Iris pigment epithelial cell (primary cell): Measurements from ENCODE around the gene OTUD3.
A peak's percentile ranks its signal among the peaks of the same experiment; 100 is the strongest.
"Not testable (repeated sequence)": the region's sequence is repeated elsewhere in the genome, so short reads cannot be mapped to it uniquely, and the experiment has no call there.

Source experiments
- DNase-seq: peaks from one replicate; pipeline ENCODE4 v3.0.0-alpha.2; 2011; ENCODE audit warnings: low read depth

Gene OTUD3

GRCh38 chr1:19920132-19920710 is 38.0 kb downstream of the OTUD3 start:
- no peak for DNase-seq

DNA sequence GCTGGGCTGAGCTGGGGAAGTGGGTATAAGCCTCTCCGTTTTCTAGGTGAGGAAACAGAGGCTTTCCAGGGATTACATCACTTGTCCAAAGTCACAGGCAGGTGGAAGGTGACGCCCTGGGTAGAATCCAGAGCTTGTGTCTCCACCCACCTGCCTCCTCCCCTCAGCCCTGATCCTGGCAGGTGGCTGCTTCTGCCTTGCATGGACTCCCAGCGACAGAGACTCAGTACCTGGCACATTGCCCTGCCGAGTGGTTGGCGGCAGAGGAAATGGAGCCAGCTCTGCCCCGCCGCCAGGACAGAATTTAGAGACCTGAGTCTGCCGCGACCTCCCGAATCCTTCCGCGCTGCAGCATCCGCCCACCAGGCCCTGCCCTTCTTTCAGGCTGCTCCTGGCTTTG is 39.1 kb downstream of the OTUD3 start:
- no peak for DNase-seq

GRCh38 chr1:19922015-19922688 is 40.0 kb downstream of the OTUD3 start:
- DNase-seq: no peak

GRCh38 chr1:19923137-19923952 is 41.1 kb downstream of the OTUD3 start, which contains the start of gene PLA2G2E:
PLA2G2E (minus strand) TSS chr1:19923617; CDS start chr1:19923559, 58 bp downstream.
- no peak for DNase-seq

DNA sequence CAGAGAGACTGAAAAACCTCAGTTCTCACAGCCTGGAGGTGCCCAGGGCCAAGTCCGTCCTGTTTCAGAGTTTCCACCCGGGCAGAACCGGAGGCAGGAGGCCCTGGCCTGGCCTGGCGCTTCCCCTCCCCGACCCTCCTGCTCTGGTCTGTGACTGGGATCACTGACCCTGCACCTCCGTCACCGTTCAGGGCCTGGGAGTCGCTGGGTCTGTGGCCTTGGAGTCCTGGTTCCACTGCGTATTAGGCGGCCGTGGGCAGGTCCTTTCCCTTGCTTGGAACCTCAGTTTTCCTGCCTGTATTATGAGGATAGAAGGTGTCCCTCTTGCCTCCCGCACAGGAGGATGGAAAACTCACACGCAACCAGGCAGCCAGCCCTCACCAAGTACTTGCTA is 41.8 kb downstream of the OTUD3 start:
- DNase-seq: no peak

DNA sequence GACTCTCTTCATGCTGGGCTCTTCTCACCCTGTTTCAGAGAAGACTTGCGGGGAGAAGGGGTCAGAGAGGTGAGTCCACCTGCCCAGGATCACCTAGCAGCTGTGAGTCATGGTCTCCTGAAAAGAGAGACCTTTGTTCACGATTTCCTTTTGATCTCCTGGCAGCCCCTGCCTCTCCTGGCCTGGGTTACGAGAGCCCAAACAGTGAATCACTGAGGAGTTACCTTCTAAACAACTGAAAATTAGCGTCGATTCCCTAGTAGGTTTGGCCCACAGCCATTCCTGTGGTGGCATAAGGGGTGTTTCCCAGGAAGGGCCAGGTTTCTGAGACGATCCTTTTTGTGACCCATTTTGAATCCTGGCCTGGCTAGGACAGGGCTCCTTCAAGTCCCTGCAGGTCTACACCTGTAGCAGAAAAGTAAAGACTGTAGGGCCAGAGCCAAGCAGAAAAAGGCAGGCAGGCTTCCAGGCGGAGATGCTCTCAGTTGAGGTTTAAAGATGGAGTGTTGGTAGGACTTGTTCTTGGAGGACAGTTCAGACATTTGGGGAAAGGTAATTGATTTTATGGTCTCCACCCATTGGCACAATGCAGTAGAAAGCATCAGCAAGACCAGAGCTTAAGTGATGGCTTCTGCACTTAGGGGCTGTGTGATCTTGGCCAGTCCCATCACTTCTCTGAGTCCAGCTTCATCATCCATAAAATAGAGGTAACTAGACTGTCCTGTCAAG is 43.3 kb downstream of the OTUD3 start:
- no peak for DNase-seq

GRCh38 chr1:19926296-19927129 is 44.3 kb downstream of the OTUD3 start:
- DNase-seq: no peak

GRCh38 chr1:19927130-19927421 is 44.9 kb downstream of the OTUD3 start:
- not testable (repeated sequence) for DNase-seq

DNA sequence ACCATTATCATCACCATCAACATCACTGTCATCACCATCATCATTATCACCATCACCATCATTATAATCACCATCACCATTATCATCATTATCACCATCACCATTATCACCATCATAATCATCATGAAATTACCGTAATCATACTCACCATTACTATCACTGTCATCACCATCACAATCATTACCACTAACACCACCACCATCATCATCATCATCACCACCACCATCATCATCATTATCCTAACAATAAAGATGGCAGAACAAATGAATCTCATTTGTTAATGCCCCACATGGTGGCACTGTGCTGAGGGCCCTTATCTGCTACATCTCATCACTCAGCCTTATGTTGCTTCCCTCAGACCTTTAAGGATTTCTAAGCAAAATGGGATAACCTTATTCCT is 50.7 kb downstream of the OTUD3 start:
- DNase-seq: no peak

DNA sequence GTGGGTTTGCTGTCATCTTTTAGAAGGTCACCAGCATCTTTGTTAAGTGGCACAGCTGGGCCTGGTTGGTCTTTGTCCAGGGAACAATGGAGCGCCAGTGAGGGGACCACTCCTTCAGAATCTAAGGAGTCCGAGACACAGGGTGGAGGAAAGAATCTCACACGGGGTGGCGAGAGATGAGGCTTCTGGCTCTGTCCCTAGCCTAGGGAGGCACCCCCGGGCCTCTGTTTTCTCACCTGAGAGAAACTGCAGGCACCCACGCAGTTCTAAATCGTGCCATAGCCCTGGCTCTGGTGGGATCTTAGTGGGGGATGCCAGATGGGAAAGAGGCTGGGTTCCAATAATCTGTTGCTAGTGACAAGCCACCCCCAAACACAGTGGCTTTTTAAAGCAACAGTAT is 52.1 kb downstream of the OTUD3 start:
- no peak for DNase-seq

DNA sequence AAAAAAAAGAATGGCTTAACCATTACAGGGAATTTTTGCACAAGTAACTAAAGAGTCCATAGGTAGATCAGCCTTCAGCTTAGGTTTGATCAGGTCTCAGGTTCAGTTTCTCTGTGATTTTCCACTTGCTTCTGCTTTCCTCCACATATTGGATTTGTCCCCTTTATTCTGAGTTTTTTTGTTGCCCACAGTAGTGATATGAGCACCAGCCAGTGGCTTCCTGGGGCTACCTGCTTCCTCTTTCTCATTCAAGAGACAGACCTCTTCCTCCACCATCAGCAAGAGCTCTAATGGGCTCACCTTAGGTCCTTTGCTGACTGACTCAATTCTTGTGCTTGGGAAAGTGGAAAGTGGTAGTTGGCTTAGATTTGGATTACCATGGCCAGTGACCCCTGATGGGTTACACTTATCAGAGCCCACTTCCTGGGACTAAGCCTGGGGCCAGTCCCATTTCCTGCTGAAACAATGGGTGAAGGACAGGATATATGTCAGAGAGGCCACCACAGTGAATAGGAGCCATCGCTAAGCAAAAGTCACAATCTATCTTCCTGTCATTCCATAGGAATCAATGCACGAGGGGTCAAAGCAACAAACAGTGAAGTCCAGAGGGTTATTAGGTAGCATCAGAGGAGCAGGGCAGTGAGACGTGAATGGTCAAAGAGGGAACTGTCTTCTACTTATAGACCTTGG is 54.0 kb downstream of the OTUD3 start:
- no peak for DNase-seq

- peak; percentile 14 for DNase-seq
These were observed 56.3 kb downstream of the OTUD3 start for GRCh38 chr1:19938472-19938871.

- DNase-seq: no peak
These were observed 58.5 kb downstream of the OTUD3 start for GRCh38 chr1:19940486-19941205.

- no peak for DNase-seq
These were observed 59.0 kb downstream of the OTUD3 start for GRCh38 chr1:19941206-19941568.

DNA sequence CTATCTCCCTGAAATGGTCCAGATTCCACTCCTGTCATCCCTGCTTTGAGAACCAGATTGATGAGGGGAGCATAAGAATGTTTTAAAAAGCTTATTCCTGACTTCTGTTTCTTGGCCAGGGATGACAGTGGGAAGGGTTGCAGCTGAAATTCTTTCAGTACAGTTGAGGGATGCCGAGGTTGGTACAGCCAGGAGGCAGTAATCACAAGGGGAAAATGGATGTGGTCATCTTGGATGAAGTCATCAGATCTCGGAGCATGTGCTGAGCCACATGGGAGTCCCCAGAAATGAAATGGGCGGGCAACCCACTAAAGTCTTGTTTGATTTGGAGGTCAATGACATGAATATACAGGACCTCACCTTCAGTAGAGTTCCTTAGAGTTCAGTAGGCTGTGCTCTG is 59.9 kb downstream of the OTUD3 start:
- no peak for DNase-seq

DNA sequence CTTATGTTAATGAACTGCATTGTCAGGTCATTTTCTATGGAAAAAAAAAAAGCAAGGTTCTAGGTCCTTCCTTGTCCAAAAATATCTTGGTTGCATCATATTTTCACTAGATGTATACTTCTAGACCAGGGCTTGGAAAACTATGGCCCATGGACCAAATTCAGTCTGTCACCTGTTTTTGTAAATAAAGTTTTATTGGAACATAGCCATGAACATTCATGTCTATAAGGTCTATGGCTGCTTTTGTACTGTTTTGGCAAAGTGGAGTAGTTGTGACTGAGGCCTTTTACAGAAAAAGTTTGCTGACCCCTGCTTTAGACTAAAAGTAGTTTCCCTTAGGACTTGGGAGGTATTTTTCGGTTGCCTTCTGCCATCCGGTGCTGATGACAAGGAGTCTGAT is 60.5 kb downstream of the OTUD3 start:
- no peak for DNase-seq

DNA sequence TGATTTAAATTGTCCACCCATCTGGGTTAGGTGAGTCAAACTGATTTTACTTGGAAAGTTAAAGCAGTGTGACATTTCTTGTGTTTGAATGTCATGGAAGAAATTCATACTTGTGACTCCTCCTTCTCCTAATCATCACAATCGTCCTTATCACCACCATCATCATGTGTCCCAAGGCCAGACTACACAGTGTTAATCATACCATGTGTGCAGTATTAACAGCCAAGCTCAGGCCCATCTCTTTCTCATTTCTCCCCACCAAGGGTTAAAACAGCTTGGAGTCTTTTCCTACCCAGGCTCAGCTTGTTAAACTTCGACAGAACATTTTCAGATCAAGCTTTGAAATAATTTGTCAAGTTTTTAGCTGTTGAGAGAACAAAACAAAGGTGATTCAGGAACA is 63.7 kb downstream of the OTUD3 start:
- no peak for DNase-seq

- no peak for DNase-seq
These were observed 64.1 kb downstream of the OTUD3 start for GRCh38 chr1:19946331-19946751.

- no peak for DNase-seq
These were observed 64.8 kb downstream of the OTUD3 start for GRCh38 chr1:19946971-19947370.

DNA sequence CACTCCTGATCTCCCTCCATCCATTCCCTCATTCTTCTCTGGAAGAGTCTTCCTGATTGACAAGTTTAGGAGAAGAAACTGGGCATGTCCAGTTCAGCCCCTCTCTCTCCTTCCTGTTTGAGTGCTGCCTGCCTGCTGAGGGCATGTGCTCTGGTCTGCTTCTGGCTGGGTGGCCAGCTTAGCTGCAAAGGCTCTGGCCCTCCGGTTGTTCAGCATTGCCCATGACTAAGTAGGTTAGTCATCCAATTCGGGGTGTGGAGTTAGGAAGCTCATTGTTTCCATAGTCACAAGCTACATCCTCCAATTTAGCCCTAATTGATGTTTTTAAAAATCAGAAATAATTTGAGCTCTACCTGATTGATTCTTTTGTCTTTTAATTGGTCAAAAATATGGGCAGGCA is 66.8 kb downstream of the OTUD3 start:
- peak; percentile 84 for DNase-seq

GRCh38 chr1:19954059-19954458 is 71.9 kb downstream of the OTUD3 start:
- DNase-seq: no peak
